Measurements from ENCODE around the gene PDZD8.

Gene PDZD8

DNA sequence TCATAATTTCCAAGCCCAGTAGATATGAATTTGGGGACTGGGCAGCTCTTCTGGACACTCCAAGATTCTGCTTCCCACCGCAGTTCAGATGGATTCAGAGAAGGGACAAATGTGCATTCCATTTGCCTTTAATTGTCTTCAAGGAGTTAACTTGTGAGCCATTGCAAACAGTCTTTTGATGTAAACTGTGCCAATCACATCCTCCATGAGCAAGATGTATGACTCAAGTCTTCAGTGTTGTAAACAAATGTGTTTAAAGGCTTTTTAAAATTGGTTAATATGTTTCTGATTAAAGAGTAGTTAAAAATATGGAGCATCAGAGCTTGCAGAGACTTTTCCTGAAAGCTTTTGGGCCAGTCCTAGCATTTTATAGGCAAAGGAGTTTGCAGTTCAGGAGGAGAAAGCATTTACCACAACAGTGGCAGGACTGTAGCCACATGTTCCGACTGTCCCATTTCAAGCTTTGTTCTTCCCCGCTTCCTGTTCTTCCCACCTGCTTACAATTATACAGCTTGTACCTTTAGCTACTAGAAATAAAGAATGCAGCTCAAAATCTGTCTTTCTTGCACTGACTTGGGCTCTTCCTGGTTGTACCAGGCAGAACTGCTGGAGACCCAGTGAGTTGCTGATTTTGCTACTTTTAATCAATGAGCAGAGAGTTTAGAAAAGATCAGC is 128.1 kb downstream of the PDZD8 start:
- intact Hi-C loops (cut with DNase I; ENCODE audit: low total_unique reads): no loop called here
- no peak overlapping the region for H3K4me3 ChIP-seq
- TF ChIP-seq CTCF (IDR thresholded peaks at IDR 0.05): no peak
- H3K9me3 ChIP-seq: no peaks in the 10 kb centered on the region
- DNase-seq: no peak
- H3K27me3 ChIP-seq: peaks cover 0 to 43% of the 10 kb centered on the region in 2 donors
- no peaks in the 10 kb centered on the region for H3K4me1 ChIP-seq
- H3K27ac ChIP-seq: no peak overlapping the region
- no peaks in the 10 kb centered on the region for H3K36me3 ChIP-seq

GRCh38 chr10:117242463-117242832 is 132.8 kb downstream of the PDZD8 start:
- DNase-seq: peak in 1 of 2 donors; percentile 3
- no peak overlapping the region for H3K4me3 ChIP-seq
- no peaks in the 10 kb centered on the region for H3K9me3 ChIP-seq
- no peak for TF ChIP-seq CTCF (IDR thresholded peaks at IDR 0.05)
- no peak overlapping the region for H3K27ac ChIP-seq
- no peaks in the 10 kb centered on the region for H3K36me3 ChIP-seq
- H3K27me3 ChIP-seq: peaks cover 0 to 71% of the 10 kb centered on the region in 2 donors
- intact Hi-C loops (cut with DNase I; ENCODE audit: low total_unique reads): no loop called here
- H3K4me1 ChIP-seq: peaks cover 0 to 14% (median 12%) of the 10 kb centered on the region in 4 donors

- H3K27me3 ChIP-seq: peaks cover 0 to 69% of the 10 kb centered on the region in 2 donors
- intact Hi-C loops (cut with DNase I; ENCODE audit: low total_unique reads): no loop called here
- no peak overlapping the region for H3K4me3 ChIP-seq
- no peak for TF ChIP-seq CTCF (IDR thresholded peaks at IDR 0.05)
- no peak overlapping the region for H3K27ac ChIP-seq
- H3K9me3 ChIP-seq: no peaks in the 10 kb centered on the region
- no peaks in the 10 kb centered on the region for H3K36me3 ChIP-seq
- peak in 1 of 2 donors; percentile 42 for DNase-seq
- peaks cover 0 to 14% (median 12%) of the 10 kb centered on the region in 4 donors for H3K4me1 ChIP-seq
Measured at GRCh38 chr10:117241541-117242462, 133.4 kb downstream of the PDZD8 start.

GRCh38 chr10:117240621-117241529 is 134.4 kb downstream of the PDZD8 start, which contains the start of gene SLC18A2:
Gene SLC18A2 (plus strand): TSS chr10:117241114. CDS start chr10:117241694, 580 bp downstream.
- no peaks in the 10 kb centered on the region for H3K9me3 ChIP-seq
- H3K27me3 ChIP-seq: peaks cover 0 to 70% of the 10 kb centered on the region in 2 donors
- peak in 1 of 2 donors; percentile 34 for DNase-seq
- no peak within 1 kb of the TSS for H3K27ac ChIP-seq
- H3K4me3 ChIP-seq: no peak within 1 kb of the TSS
- intact Hi-C loops (cut with DNase I; ENCODE audit: low total_unique reads): no loop called here
- H3K4me1 ChIP-seq: peaks cover 0 to 14% (median 12%) of the 10 kb centered on the region in 4 donors
- no peaks in the 10 kb centered on the region for H3K36me3 ChIP-seq
- TF ChIP-seq CTCF (IDR thresholded peaks at IDR 0.05): no peak
